Suprapubic skin (tissue), 4 donors: Measurements from ENCODE around the gene MAPK1IP1L.

ENCODE experiments used
- EP300 ChIP-seq: sonication (generic); formaldehyde crosslinking; IDR thresholded peaks from one replicate; pipeline ENCODE4 v1.6.1; 2017; ENCODE audit warnings: antibody characterized with exemption
- POLR2A ChIP-seq, 2 donors: fragments of 450-650 bp; IDR thresholded peaks; one replicate each; pipeline ENCODE4 v1.6.1; 2017; ENCODE audit warnings: antibody characterized with exemption in 2 of 2, mild to moderate bottlenecking in 2 of 2, moderate library complexity in 2 of 2
- POLR2AphosphoS5 ChIP-seq, 3 donors: sonication (generic); formaldehyde crosslinking; IDR thresholded peaks; one replicate each; pipeline ENCODE4 v1.6.1; 2017; ENCODE audit warnings: antibody characterized with exemption in 3 of 3
- TF ChIP-seq, protein P1 (sequence below), 2 donors: fragments of 200-600 bp in 1 of 2; fragments of 450-650 bp in 1 of 2; sonication (generic) in 1 of 2; IDR thresholded peaks; one replicate each; pipeline ENCODE4 v1.5.1; 2016 to 2019; ENCODE audit warnings: antibody characterized with exemption in 2 of 2, mild to moderate bottlenecking in 1 of 2, moderate library complexity in 1 of 2

DNA sequence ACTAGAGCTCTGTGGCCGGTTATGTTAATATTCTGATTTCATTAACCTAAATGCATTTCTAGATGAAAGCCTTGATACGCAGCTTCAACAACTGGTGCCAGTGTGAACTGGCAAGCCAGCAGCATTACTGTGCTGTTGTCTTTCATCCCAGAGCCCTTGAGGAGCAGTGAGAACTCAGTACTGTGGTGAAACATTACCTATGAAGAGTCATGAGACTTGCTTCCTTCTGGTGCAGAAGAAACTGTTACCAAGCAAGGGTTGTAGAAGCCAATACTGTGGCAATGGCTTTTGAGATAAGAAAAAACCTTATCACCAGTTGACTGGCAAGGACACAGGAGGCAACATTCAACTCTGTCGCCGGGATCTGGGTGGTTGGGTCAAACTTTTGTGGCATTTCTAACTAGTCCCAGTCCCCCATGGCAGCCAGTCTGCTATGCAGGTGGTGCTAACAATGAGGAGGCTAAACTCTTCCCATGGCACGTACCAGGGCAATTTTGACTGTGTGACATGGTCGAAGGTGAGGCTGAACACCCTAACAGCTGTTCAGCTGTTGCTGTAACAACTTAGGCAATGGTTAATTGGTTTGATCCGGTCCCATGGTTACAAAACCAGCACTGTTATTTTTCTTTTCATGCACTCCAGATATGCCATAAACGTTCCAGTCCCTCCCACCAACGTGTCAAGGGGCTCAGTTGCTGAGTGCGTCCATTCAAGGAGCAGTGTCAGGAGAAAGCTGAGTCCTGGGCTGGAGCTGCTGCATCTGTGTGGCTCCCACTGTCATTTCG lies 65.0 kb downstream of the MAPK1IP1L start:
- TF ChIP-seq, protein P1, sequence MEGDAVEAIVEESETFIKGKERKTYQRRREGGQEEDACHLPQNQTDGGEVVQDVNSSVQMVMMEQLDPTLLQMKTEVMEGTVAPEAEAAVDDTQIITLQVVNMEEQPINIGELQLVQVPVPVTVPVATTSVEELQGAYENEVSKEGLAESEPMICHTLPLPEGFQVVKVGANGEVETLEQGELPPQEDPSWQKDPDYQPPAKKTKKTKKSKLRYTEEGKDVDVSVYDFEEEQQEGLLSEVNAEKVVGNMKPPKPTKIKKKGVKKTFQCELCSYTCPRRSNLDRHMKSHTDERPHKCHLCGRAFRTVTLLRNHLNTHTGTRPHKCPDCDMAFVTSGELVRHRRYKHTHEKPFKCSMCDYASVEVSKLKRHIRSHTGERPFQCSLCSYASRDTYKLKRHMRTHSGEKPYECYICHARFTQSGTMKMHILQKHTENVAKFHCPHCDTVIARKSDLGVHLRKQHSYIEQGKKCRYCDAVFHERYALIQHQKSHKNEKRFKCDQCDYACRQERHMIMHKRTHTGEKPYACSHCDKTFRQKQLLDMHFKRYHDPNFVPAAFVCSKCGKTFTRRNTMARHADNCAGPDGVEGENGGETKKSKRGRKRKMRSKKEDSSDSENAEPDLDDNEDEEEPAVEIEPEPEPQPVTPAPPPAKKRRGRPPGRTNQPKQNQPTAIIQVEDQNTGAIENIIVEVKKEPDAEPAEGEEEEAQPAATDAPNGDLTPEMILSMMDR (IDR thresholded peaks at IDR 0.05): no peak
- TF ChIP-seq POLR2AphosphoS5 (IDR thresholded peaks at IDR 0.05) (no peak), POLR2A (IDR thresholded peaks at IDR 0.05) (no peak), EP300 (no peak)
